ENCODE measurements around the gene ANO2. TPM values are rescaled to one million over a fixed set of nuclear protein-coding genes. Genes with fewer than 3 reads are reported as not detected.

The ANO2 gene
- total and polyA plus RNA-seq, 2 experiments from 2014 or later, result 2.3 to 4.6 TPM

GRCh38 chr12:5733916-5734315, 211.1 kb downstream of the ANO2 start:
- Mint-ChIP-seq H3K36me3 (ENCODE audit: low read depth) (no peaks in the 10 kb centered on the region), H3K27ac (no peak overlapping the region), H3K4me1 (no peaks in the 10 kb centered on the region), H3K4me3 (no peak overlapping the region), H3K9me3 (no peaks in the 10 kb centered on the region; the same call in 2 of the 3 replicates), H3K27me3 (ENCODE audit: insufficient read depth, low read depth, poor library complexity) (peaks cover 4% of the 10 kb centered on the region)
- DNase-seq (ENCODE audit: low spot score) (no peak), ATAC-seq (no peak)
- no peak overlapping the region for H3K4me3 ChIP-seq
- no peaks in the 10 kb centered on the region for H3F3A ChIP-seq (replicated peaks; ENCODE audit: low read depth)
- H3K9me2 ChIP-seq (ENCODE audit: insufficient read depth), result 0 out of 2 replicates have a peak, but pooled peaks cover 2% of the 10 kb centered on the region
- TF ChIP-seq CREB1 (CRISPR knock-in tag; IDR thresholded peaks at IDR 0.05; ENCODE audit: low read depth), result no peak
- TF ChIP-seq, protein P1, sequence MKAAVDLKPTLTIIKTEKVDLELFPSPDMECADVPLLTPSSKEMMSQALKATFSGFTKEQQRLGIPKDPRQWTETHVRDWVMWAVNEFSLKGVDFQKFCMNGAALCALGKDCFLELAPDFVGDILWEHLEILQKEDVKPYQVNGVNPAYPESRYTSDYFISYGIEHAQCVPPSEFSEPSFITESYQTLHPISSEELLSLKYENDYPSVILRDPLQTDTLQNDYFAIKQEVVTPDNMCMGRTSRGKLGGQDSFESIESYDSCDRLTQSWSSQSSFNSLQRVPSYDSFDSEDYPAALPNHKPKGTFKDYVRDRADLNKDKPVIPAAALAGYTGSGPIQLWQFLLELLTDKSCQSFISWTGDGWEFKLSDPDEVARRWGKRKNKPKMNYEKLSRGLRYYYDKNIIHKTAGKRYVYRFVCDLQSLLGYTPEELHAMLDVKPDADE (IDR thresholded peaks at IDR 0.05), result no peak
- no peak for TF ChIP-seq STAT1 (IDR thresholded peaks at IDR 0.05; ENCODE audit: unreplicated experiment)
- no peak for TF ChIP-seq CTCF (conservative IDR thresholded peaks at IDR 0.05; ENCODE audit: low read depth in 2 of 2)
- no peak for TF ChIP-seq EZH2 (IDR thresholded peaks at IDR 0.05; ENCODE audit: low read depth, unreplicated experiment)
- TF ChIP-seq ZNF331 (CRISPR knock-in tag; IDR thresholded peaks at IDR 0.05; ENCODE audit: low read depth), result no peak
- TF ChIP-seq EZH2phosphoT487 (IDR thresholded peaks at IDR 0.05; ENCODE audit: unreplicated experiment), result no peak
- no peak for TF ChIP-seq JUNB (IDR thresholded peaks at IDR 0.05; ENCODE audit: unreplicated experiment)
- no peak for TF ChIP-seq ZNF114 (CRISPR knock-in tag; IDR thresholded peaks at IDR 0.05)
- H3K4me2 ChIP-seq, result no peak overlapping the region
- H3K27ac ChIP-seq (ENCODE audit: low read depth), result no peak overlapping the region
- no peaks in the 10 kb centered on the region for H3K36me3 ChIP-seq (ENCODE audit: insufficient read depth)
- H3K79me2 ChIP-seq (replicated peaks; ENCODE audit: insufficient read depth), result no peaks in the 10 kb centered on the region
- H4K20me1 ChIP-seq (replicated peaks; ENCODE audit: insufficient read depth), result no peaks in the 10 kb centered on the region
- no peak overlapping the region for H2AFZ ChIP-seq
- H3K27me3 ChIP-seq (ENCODE audit: insufficient read depth), result no peaks in the 10 kb centered on the region
- no peaks in the 10 kb centered on the region for H3K4me1 ChIP-seq (ENCODE audit: insufficient read depth)

- H3K4me2 ChIP-seq, result no peak overlapping the region
- H3K27ac Mint-ChIP-seq, result no peak overlapping the region
- no peaks in the 10 kb centered on the region for H3K27me3 ChIP-seq (ENCODE audit: insufficient read depth)
- H3K9me3 Mint-ChIP-seq, result no peaks in the 10 kb centered on the region
- no peak overlapping the region for H3K27ac ChIP-seq (ENCODE audit: low read depth)
- H3K79me2 ChIP-seq (replicated peaks; ENCODE audit: insufficient read depth), result no peaks in the 10 kb centered on the region
- H3K4me3 Mint-ChIP-seq, result no peak overlapping the region
- H2AFZ ChIP-seq, result no peak overlapping the region
- H3K36me3 ChIP-seq (ENCODE audit: insufficient read depth), result no peaks in the 10 kb centered on the region
- H3K4me3 ChIP-seq, result no peak overlapping the region
- H3F3A ChIP-seq (replicated peaks; ENCODE audit: low read depth), result no peaks in the 10 kb centered on the region
- no peaks in the 10 kb centered on the region for H3K4me1 ChIP-seq (ENCODE audit: insufficient read depth)
- ATAC-seq, result no peak
- no peak for DNase-seq (ENCODE audit: low spot score)
- no peaks in the 10 kb centered on the region for H3K36me3 Mint-ChIP-seq (ENCODE audit: low read depth)
- no peaks in the 10 kb centered on the region for H3K4me1 Mint-ChIP-seq
- peaks cover 1% of the 10 kb centered on the region for H3K27me3 Mint-ChIP-seq (ENCODE audit: insufficient read depth, low read depth, poor library complexity)
- H3K9me2 ChIP-seq (ENCODE audit: insufficient read depth), result 0 out of 2 replicates have a peak, but pooled peaks cover 2% of the 10 kb centered on the region
- no peaks in the 10 kb centered on the region for H4K20me1 ChIP-seq (replicated peaks; ENCODE audit: insufficient read depth)
- TF ChIP-seq JUNB (IDR thresholded peaks at IDR 0.05; ENCODE audit: unreplicated experiment), result no peak
- no peak for TF ChIP-seq CTCF (conservative IDR thresholded peaks at IDR 0.05; ENCODE audit: low read depth in 2 of 2)
- TF ChIP-seq POLR2AphosphoS5 (IDR thresholded peaks at IDR 0.05; ENCODE audit: low read depth), result no peak
- no peak for TF ChIP-seq EZH2phosphoT487 (IDR thresholded peaks at IDR 0.05; ENCODE audit: unreplicated experiment)
- no peak for TF ChIP-seq ZNF331 (CRISPR knock-in tag; IDR thresholded peaks at IDR 0.05; ENCODE audit: low read depth)
- no peak for TF ChIP-seq REST (IDR thresholded peaks at IDR 0.05; ENCODE audit: unreplicated experiment)
- no peak for TF ChIP-seq CREB1 (CRISPR knock-in tag; IDR thresholded peaks at IDR 0.05; ENCODE audit: low read depth)
- no peak for TF ChIP-seq ZNF114 (CRISPR knock-in tag; IDR thresholded peaks at IDR 0.05)
- TF ChIP-seq NANOG (IDR thresholded peaks at IDR 0.05; ENCODE audit: borderline replicate concordance), result no peak
- no peak for TF ChIP-seq EZH2 (IDR thresholded peaks at IDR 0.05; ENCODE audit: low read depth, unreplicated experiment)
These were observed 211.8 kb downstream of the ANO2 start for GRCh38 chr12:5733136-5733755.

All from GM23338 (cell line).